ENCODE data around the gene NWD2. TPM values are rescaled to one million over a fixed set of nuclear protein-coding genes. Genes with fewer than 3 reads are reported as not detected.
A peak's percentile ranks its signal among the peaks of the same experiment; 100 is the strongest.

The NWD2 gene
- total RNA-seq, 1 experiment from 2014 or later, result not detected

DNA sequence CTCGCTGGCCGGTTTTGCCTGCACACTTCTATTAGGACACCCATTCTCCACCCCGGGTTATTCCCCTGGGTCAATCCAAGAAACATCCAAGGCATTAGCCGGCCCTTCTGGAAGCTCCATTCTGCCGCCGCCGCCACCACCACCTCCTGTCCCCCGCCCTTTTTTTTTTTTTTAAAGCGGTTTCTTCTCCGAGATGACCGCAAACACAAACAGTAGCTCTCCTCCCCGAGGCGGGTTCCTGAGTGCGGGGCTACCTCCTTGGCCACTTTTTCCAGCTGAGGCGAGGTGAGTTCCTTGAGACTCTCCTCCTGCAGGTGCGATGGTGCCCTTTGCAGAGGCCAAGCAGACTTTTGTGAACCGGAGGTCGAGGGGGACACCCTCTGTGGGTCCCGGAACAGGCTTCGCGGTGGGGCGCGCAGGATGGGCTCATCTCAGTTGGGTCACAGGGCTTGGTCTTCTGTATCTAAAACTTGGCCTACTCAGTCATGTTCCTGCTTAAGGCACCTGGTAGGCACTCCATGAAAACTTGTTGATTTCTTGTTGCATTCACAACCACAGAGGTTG lies 930 bp downstream of the NWD2 start:
- Histone ChIP-seq H3K4me2 (ENCODE audit: insufficient read depth, insufficient read length, low read length) (peak overlapping the region; percentile 65), H2AK5ac (ENCODE audit: insufficient read length, low read length) (no peak overlapping the region), H2AFZ (ENCODE audit: low read length) (no peak overlapping the region), H4K91ac (ENCODE audit: insufficient read length, low read depth, low read length) (no peak overlapping the region), H3K14ac (ENCODE audit: insufficient read depth, low read length) (no peak overlapping the region), H3K79me1 (ENCODE audit: insufficient read depth, low read depth, low read length, poor library complexity, severe bottlenecking) (no peaks in the 10 kb centered on the region), H3K27me3 (ENCODE audit: insufficient read depth, low read length) (peaks cover 37% of the 10 kb centered on the region), H3K23ac (ENCODE audit: insufficient read length, low read depth, low read length) (no peak overlapping the region), H3K23me2 (ENCODE audit: insufficient read length, low read depth, low read length, poor library complexity, severe bottlenecking) (peaks cover 18% of the 10 kb centered on the region), H3K27ac (ENCODE audit: insufficient read length, low read depth, low read length) (no peak overlapping the region), H3K9me3 (ENCODE audit: control insufficient read depth, low read depth, low read length) (no peaks in the 10 kb centered on the region), H3K4me1 (ENCODE audit: insufficient read depth, low read length) (no peaks in the 10 kb centered on the region), H2BK15ac (ENCODE audit: low read depth, low read length) (no peak overlapping the region), H4K5ac (ENCODE audit: insufficient read length, low read depth, low read length) (no peak overlapping the region), H3K9ac (ENCODE audit: extremely low read depth, insufficient read length, low read length) (no peak overlapping the region), H3K56ac (ENCODE audit: insufficient read length, low read depth, low read length) (no peak overlapping the region), H3K18ac (ENCODE audit: insufficient read length, low read depth, low read length) (no peak overlapping the region), H3K79me2 (ENCODE audit: insufficient read depth, low read length) (no peaks in the 10 kb centered on the region), H2BK120ac (ENCODE audit: low read depth, low read length, poor library complexity, severe bottlenecking) (no peak overlapping the region), H4K8ac (replicated peaks; ENCODE audit: insufficient read length, low read depth, low read length) (no peak overlapping the region), H2BK5ac (ENCODE audit: insufficient read length, low read length) (no peak overlapping the region), H4K20me1 (ENCODE audit: control insufficient read depth, insufficient read depth, insufficient read length) (no peaks in the 10 kb centered on the region), H3T11ph (ENCODE audit: low read length) (no peak overlapping the region), H2BK20ac (ENCODE audit: low read depth, low read length, poor library complexity, severe bottlenecking) (no peak overlapping the region), H2BK12ac (ENCODE audit: insufficient read length, low read depth, low read length) (no peak overlapping the region), H3K4ac (ENCODE audit: low read depth, low read length) (no peak overlapping the region)
- no peaks in the 10 kb centered on the region; a peak in 1 of 5 replicates for H3K9me3 Mint-ChIP-seq
- DNase-seq, result peak; percentile 44
- H3K4me1 Mint-ChIP-seq, result peaks cover 15 to 19% of the 10 kb centered on the region in 2 experiments
- H3K27me3 Mint-ChIP-seq (ENCODE audit: low read depth), result peaks cover 98% of the 10 kb centered on the region
- peak overlapping the region; percentile 64 to 85 for H3K4me3 Mint-ChIP-seq
- TF ChIP-seq, protein P1, sequence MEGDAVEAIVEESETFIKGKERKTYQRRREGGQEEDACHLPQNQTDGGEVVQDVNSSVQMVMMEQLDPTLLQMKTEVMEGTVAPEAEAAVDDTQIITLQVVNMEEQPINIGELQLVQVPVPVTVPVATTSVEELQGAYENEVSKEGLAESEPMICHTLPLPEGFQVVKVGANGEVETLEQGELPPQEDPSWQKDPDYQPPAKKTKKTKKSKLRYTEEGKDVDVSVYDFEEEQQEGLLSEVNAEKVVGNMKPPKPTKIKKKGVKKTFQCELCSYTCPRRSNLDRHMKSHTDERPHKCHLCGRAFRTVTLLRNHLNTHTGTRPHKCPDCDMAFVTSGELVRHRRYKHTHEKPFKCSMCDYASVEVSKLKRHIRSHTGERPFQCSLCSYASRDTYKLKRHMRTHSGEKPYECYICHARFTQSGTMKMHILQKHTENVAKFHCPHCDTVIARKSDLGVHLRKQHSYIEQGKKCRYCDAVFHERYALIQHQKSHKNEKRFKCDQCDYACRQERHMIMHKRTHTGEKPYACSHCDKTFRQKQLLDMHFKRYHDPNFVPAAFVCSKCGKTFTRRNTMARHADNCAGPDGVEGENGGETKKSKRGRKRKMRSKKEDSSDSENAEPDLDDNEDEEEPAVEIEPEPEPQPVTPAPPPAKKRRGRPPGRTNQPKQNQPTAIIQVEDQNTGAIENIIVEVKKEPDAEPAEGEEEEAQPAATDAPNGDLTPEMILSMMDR (conservative IDR thresholded peaks at IDR 0.05), result no peak
- no peak overlapping the region for H3K27ac Mint-ChIP-seq
- no CpG with 5 or more reads among the region's 23 CpGs for WGBS (ENCODE audit: extremely low coverage, insufficient read length, low lambda C conversion rate)
- H3K36me3 Mint-ChIP-seq (ENCODE audit: insufficient read depth in 1 of 3, low read depth in 3 of 3), result no peaks in the 10 kb centered on the region; a peak in 1 of 7 replicates

Data from H9 (cell line).